NCI-H345 treated with DMSO at 0.1 percent for 48 hours (cell line): Measurements from ENCODE around the gene NTSR1.

ENCODE experiments used
- DNase-seq: peaks from one replicate; lab custom pipeline; 2025; ENCODE audit not compliant: unreplicated experiment; lab: John Stamatoyannopoulos, UW

Gene NTSR1

GRCh38 chr20:62811720-62812119, 103.1 kb downstream of the NTSR1 start:
- DNase-seq = no peak
